ENCODE measurements around the gene ZNF431.

GRCh38 chr19:21143428-21143827 lies 1.6 kb downstream of the ZNF431 start:
- TF ChIP-seq POLR2A (IDR thresholded peaks at IDR 0.05; ENCODE audit: low read length) (no peak), GATA1 (IDR thresholded peaks at IDR 0.05; ENCODE audit: low read depth, low read length) (no peak)

Data from erythroblast (primary cell).